GM19372 (cell line): ENCODE data around the gene ABHD1.
"Not testable (repeated sequence)": the region's sequence is repeated elsewhere in the genome, so short reads cannot be mapped to it uniquely, and the experiment has no call there.

Experiments
- ATAC-seq: cut with Tn5 transposase; IDR thresholded peaks from one replicate; pipeline ENCODE4 v1.9.1; 2021; ENCODE audit warnings: mild to moderate bottlenecking, low read depth, moderate library complexity; ENCODE audit not compliant: unreplicated experiment

ABHD1 gene

DNA sequence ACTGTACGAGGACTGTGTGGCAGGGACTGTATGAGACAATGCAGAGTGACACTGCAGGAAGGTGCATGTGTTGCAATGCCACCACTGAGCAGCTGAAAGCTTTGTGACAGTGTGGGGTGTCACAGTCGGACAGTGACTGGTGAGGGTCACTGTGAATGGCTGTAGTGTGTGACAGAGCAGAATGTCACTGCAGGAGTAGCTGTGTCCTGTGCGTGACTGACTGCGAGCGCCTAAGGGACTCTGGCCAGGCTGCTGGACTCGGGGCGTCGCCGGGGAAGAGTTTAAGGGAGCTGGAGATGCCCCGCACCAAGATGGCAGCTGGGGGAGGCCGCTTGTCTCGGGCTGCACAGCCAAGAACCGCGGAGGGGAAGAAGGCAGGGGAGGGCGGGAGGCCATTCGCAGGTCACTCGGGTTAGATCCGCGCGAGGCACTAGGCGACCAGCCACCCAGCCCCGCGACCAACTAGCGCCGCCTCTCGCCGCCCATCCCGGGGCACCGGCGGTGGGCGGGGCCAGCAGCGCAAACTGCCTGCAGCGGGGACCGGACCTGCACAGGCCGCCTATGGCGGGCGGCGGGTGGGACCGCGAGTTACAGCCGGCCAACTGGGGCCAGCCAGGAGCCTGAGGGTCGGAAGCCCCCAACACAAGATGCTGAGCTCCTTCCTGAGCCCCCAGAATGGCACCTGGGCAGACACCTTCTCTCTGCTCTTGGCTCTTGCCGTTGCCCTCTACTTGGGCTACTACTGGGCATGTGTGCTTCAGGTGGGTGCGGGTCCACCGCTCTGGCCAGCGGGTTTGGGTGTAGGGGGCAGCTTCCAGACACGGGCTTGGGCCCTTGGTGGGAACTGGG, at the start of gene ABHD1:
Gene ABHD1 (plus strand): TSS at position 514 of the 849 bp plus-strand sequence. CDS start 134 bp downstream, at position 648.
- ATAC-seq = peak; percentile 83

GRCh38 chr2:27074738-27075565, 48.7 kb upstream of the ABHD1 start:
- ATAC-seq = no peak

- ATAC-seq = not testable (repeated sequence)
These were observed 48.1 kb upstream of the ABHD1 start for GRCh38 chr2:27075566-27075871.

- no peak for ATAC-seq
These were observed 47.3 kb upstream of the ABHD1 start for GRCh38 chr2:27076323-27076722.

- ATAC-seq = no peak
These were observed 46.4 kb upstream of the ABHD1 start for GRCh38 chr2:27077231-27077630.

- ATAC-seq = no peak
These were observed 45.1 kb upstream of the ABHD1 start, which contains the start of gene EMILIN1 for GRCh38 chr2:27078267-27079194. Gene EMILIN1, plus strand, starts transcription at chr2:27078615. Its CDS starts 451 bp downstream, at chr2:27079066.

- ATAC-seq = no peak
These were observed 44.1 kb upstream of the ABHD1 start for GRCh38 chr2:27079233-27080139.

- no peak for ATAC-seq
These were observed 43.5 kb upstream of the ABHD1 start for GRCh38 chr2:27080140-27080469.

DNA sequence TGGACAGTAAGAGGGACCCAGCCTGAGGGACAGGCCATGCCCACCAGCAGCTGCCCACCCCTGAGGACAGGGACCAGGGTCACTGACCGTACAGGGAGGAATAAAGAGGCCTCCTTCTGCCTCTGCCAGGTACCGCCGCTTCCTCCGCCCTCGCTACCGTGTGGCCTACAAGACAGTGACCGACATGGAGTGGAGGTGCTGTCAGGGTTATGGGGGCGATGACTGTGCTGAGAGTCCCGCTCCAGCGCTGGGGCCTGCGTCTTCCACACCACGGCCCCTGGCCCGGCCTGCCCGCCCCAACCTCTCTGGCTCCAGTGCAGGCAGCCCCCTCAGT, 43.0 kb upstream of the ABHD1 start:
- no peak for ATAC-seq

GRCh38 chr2:27081984-27082772, 41.4 kb upstream of the ABHD1 start:
- ATAC-seq = no peak

DNA sequence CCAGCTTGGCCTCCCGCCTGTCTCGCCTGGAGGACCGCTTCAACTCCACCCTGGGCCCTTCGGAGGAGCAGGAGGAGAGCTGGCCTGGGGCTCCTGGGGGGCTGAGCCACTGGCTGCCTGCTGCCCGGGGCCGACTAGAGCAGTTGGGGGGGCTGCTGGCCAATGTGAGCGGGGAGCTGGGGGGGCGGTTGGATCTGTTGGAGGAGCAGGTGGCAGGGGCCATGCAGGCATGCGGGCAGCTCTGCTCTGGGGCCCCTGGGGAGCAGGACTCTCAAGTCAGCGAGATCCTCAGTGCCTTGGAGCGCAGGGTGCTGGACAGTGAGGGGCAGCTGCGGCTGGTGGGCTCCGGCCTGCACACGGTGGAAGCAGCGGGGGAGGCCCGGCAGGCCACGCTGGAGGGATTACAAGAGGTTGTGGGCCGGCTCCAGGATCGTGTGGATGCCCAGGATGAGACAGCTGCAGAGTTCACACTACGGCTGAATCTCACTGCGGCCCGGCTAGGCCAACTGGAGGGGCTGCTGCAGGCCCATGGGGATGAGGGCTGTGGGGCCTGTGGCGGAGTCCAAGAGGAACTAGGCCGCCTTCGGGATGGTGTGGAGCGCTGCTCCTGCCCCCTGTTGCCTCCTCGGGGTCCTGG, 40.7 kb upstream of the ABHD1 start:
- no peak for ATAC-seq

- ATAC-seq = no peak
These were observed 40.0 kb upstream of the ABHD1 start for GRCh38 chr2:27083410-27084296.

GRCh38 chr2:27084297-27085061, 39.1 kb upstream of the ABHD1 start:
- no peak for ATAC-seq

GRCh38 chr2:27085062-27085672, 38.4 kb upstream of the ABHD1 start:
- no peak for ATAC-seq

- ATAC-seq = no peak
These were observed 37.9 kb upstream of the ABHD1 start for GRCh38 chr2:27085673-27086089.

DNA sequence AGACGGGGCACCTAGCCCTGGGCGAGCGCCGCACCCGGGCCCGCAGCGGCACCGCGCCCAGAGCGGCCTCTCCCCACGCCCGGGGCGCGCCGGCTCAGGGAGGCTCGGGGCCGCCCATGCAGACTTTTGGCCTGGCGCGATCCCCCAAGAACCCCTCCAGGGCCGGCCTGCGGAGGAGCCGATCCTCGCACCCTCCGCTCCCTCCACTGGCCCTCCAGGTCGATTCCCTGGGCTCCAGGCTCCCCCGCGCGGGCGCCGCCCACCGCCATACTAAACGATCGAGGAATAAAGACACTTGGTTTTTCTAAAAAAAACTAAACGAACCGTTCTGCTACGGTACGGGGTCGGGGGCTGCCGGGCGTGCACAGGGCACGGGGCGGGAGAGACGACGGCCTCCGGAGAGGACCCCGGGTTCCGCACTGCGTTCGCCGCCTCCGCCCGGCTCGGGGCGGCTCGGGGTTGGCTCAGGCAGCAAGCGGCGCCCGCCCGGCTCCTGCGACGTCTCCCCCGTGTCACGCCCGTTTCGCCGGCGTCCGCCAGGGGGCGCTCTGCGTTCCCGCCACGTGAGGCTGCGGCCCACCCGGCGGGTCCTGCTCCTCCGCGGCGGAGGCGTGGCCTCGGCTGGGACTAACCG, 37.4 kb upstream of the ABHD1 start:
- ATAC-seq = peak; percentile 78
